Body of pancreas (tissue), 4 donors: ENCODE results near the gene MAP3K6.

Experiments
- POLR2A ChIP-seq, 3 donors: fragments of 450-650 bp; IDR thresholded peaks; one replicate each; pipeline ENCODE4 v1.6.1; 2016; ENCODE audit warnings: antibody characterized with exemption in 3 of 3, mild to moderate bottlenecking in 2 of 3
- TF ChIP-seq, protein P1 (sequence below), 7 experiments: fragments of 450-650 bp in 4 of 7; fragments of 200-600 bp in 3 of 7; sonication (generic) in 3 of 7; IDR thresholded peaks; one replicate each; pipeline ENCODE4 v1.5.1; 2016 to 2019; ENCODE audit warnings: antibody characterized with exemption in 7 of 7

DNA sequence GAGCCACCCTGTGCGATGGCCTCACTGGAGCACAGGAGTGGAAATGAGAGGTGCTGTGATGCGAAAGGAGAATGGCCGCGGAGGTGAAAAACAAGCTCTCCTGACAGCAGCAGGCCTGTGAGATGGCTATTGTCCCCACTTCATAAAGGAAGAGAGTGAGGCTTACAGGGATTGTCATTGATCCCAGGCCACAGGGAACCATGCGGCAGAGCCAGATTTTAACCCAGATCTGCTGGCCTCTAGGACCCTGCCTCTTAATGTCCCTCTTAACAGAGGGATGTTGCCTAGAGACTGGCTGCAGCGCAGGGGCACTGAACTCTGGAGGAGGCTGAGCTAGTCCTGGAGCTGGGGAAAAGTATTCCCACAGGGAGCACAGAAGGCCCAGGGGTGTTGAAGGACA lies 28.0 kb downstream of the MAP3K6 start:
- TF ChIP-seq, protein P1, sequence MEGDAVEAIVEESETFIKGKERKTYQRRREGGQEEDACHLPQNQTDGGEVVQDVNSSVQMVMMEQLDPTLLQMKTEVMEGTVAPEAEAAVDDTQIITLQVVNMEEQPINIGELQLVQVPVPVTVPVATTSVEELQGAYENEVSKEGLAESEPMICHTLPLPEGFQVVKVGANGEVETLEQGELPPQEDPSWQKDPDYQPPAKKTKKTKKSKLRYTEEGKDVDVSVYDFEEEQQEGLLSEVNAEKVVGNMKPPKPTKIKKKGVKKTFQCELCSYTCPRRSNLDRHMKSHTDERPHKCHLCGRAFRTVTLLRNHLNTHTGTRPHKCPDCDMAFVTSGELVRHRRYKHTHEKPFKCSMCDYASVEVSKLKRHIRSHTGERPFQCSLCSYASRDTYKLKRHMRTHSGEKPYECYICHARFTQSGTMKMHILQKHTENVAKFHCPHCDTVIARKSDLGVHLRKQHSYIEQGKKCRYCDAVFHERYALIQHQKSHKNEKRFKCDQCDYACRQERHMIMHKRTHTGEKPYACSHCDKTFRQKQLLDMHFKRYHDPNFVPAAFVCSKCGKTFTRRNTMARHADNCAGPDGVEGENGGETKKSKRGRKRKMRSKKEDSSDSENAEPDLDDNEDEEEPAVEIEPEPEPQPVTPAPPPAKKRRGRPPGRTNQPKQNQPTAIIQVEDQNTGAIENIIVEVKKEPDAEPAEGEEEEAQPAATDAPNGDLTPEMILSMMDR (IDR thresholded peaks at IDR 0.05): no peak
- no peak for TF ChIP-seq POLR2A (IDR thresholded peaks at IDR 0.05)
